PC-9 (cell line): ENCODE data around the gene SYT1. TPM values are rescaled to one million over a fixed set of nuclear protein-coding genes. Genes with fewer than 3 reads are reported as not detected.

Source experiments
- BruUV-seq: library from RNA; stranded (reverse); fragments of 400-500 nt; replicated peaks from 2 replicates; lab custom pipeline; 2021; lab: Mats Ljungman, UMichigan
- CTCF ChIA-PET: fragments of 300-600 bp; sonication (Branson Sonifier 250); formaldehyde crosslinking; loops from one replicate; lab custom pipeline; 2022; ENCODE audit warnings: antibody characterized with exemption; lab: Charles Lee
- POLR2A ChIA-PET: fragments of 300-600 bp; sonication (Branson Sonifier 250); formaldehyde crosslinking; loops from one replicate; lab custom pipeline; 2022; ENCODE audit warnings: antibody characterized with exemption; ENCODE audit not compliant: unreplicated experiment; lab: Charles Lee
- DNase-seq, 2 experiments: peaks; one replicate each; pipeline versions ENCODE4 v3.0.0 to v3.0.0-alpha.2; 2015 to 2022; ENCODE audit warnings: mixed read lengths in 1 of 2
- H2AFZ ChIP-seq: fragments of 200-600 bp; sonication (generic); 2 replicates; pipeline ENCODE4 v1.8.1; 2017; ENCODE audit warnings: antibody characterized with exemption
- H3F3A ChIP-seq: fragments of 200-600 bp; sonication (generic); 2 replicates; pipeline ENCODE4 v1.8.1; 2017; ENCODE audit warnings: antibody characterized with exemption, mild to moderate bottlenecking, low read depth; ENCODE audit not compliant: insufficient read depth
- H3K27ac ChIP-seq: fragments of 200-600 bp; sonication (generic); 2 replicates; pipeline ENCODE4 v1.6.1; 2016; ENCODE audit warnings: mixed run types
- H3K27me3 ChIP-seq: fragments of 200-600 bp; sonication (generic); 2 replicates; pipeline ENCODE4 v1.6.1; 2016; ENCODE audit warnings: low read depth, mixed run types; ENCODE audit not compliant: insufficient read depth
- H3K36me3 ChIP-seq: fragments of 200-600 bp; sonication (generic); 2 replicates; pipeline ENCODE4 v1.6.1; 2016; ENCODE audit warnings: low read depth, mixed run types
- H3K4me1 ChIP-seq: fragments of 200-600 bp; sonication (generic); replicated peaks from 2 replicates; pipeline ENCODE4 v1.6.1; 2016; ENCODE audit warnings: mixed run types; ENCODE audit not compliant: insufficient read depth
- H3K4me2 ChIP-seq: fragments of 200-600 bp; sonication (generic); 2 replicates; pipeline ENCODE4 v1.6.1; 2017; ENCODE audit warnings: mixed run types
- H3K4me3 ChIP-seq: fragments of 200-600 bp; sonication (generic); 2 replicates; pipeline ENCODE4 v1.6.1; 2016; ENCODE audit warnings: mixed run types
- H3K79me2 ChIP-seq: fragments of 200-600 bp; sonication (generic); 2 replicates; pipeline ENCODE4 v1.6.1; 2017; ENCODE audit warnings: low read depth, mixed run types
- H3K9me2 ChIP-seq: fragments of 200-600 bp; sonication (generic); 2 replicates; pipeline ENCODE4 v1.8.1; 2017; ENCODE audit warnings: mild to moderate bottlenecking; ENCODE audit not compliant: insufficient read depth
- H3K9me3 ChIP-seq: fragments of 200-600 bp; sonication (generic); 2 replicates; pipeline ENCODE4 v1.8.1; 2016; ENCODE audit warnings: low read depth; ENCODE audit not compliant: insufficient read depth
- H4K20me1 ChIP-seq: fragments of 200-600 bp; sonication (generic); 2 replicates; pipeline ENCODE4 v1.8.1; 2017; ENCODE audit not compliant: insufficient read depth
- EZH2 ChIP-seq: fragments of 200-600 bp; sonication (generic); IDR thresholded peaks from 2 replicates; pipeline ENCODE4 v1.8.0; 2017; ENCODE audit warnings: antibody characterized with exemption, low read depth
- intact Hi-C: fragments of 100-400 bp; cut with micrococcal nuclease; formaldehyde crosslinking; loops from one replicate; pipeline ENCODE4 v1.10.0; 2022; ENCODE audit not compliant: unreplicated experiment
- total RNA-seq: library from RNA; stranded (reverse); gene quantifications from 2 replicates; pipeline ENCODE4 v1.2.3, GENCODE V29; 2021
- TF ChIP-seq, protein P1 (sequence below): fragments of 200-600 bp; sonication (generic); conservative IDR thresholded peaks from 2 replicates; pipeline ENCODE4 v1.6.1; 2017; ENCODE audit warnings: mixed run types, antibody characterized with exemption, mild to moderate bottlenecking, moderate library complexity

Gene SYT1
- total RNA-seq, 1 experiment from 2014 or later = 1.2 TPM

DNA sequence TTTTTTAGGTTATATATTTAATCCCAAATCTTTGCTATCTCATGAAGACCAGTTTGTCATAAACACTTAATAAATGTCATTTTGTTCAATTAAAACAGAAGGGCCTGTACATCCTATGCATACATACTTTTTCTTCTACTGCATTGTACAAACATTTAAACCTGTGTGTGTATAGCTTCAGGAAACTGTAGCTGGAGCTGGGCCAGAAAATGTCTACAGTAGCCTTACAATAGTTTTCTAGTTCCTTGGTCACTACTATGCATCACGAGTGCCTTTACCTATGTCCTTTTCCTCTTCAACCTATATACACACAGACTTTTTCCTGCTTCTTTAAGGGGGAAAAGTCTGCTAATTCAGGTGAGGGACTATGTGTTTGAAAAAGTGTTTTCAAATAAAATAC, 523.4 kb downstream of the SYT1 start:
- CTCF ChIA-PET = interaction anchor here (0.6 kb wide), 1 partner anchor 47 kb away, joined by 3 read pairs; no protein-coding TSS in a partner anchor

DNA sequence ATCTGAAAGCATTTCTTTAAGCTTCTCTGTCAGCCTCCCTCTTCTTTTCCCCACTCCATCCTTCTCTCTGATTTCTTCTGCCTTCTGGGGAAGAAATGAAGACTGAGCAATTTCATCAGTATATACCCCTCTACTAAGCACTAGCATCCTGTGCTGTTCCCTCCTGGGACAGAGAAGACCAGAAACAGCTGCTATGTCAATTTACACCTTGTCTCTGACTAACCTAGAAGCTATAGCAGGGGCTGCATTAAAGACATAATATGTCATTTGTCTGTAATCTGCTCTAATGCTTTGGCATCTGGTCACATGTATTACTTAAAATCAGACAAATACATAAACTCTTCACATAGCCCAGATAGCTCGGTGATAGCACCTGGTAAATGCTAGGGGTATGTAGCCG, 529.3 kb downstream of the SYT1 start:
- no peaks in the 10 kb centered on the region for H3K9me2 ChIP-seq
- no peak for DNase-seq
- no peaks in the 10 kb centered on the region for H3K27me3 ChIP-seq
- no peaks in the 10 kb centered on the region for H4K20me1 ChIP-seq
- BruUV-seq = no TSS peak
- H3K4me3 ChIP-seq = no peak overlapping the region
- CTCF ChIA-PET = no interaction called here
- TF ChIP-seq EZH2 = no peak
- TF ChIP-seq, protein P1, sequence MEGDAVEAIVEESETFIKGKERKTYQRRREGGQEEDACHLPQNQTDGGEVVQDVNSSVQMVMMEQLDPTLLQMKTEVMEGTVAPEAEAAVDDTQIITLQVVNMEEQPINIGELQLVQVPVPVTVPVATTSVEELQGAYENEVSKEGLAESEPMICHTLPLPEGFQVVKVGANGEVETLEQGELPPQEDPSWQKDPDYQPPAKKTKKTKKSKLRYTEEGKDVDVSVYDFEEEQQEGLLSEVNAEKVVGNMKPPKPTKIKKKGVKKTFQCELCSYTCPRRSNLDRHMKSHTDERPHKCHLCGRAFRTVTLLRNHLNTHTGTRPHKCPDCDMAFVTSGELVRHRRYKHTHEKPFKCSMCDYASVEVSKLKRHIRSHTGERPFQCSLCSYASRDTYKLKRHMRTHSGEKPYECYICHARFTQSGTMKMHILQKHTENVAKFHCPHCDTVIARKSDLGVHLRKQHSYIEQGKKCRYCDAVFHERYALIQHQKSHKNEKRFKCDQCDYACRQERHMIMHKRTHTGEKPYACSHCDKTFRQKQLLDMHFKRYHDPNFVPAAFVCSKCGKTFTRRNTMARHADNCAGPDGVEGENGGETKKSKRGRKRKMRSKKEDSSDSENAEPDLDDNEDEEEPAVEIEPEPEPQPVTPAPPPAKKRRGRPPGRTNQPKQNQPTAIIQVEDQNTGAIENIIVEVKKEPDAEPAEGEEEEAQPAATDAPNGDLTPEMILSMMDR = no peak
- no peaks in the 10 kb centered on the region for H3K36me3 ChIP-seq
- intact Hi-C loops = no loop called here
- POLR2A ChIA-PET = no interaction called here
- no peaks in the 10 kb centered on the region for H3K79me2 ChIP-seq
- H3F3A ChIP-seq = no peaks in the 10 kb centered on the region
- H3K4me2 ChIP-seq = no peak overlapping the region
- no peaks in the 10 kb centered on the region for H3K4me1 ChIP-seq
- no peak overlapping the region for H2AFZ ChIP-seq
- no peak overlapping the region for H3K27ac ChIP-seq
- no peaks in the 10 kb centered on the region for H3K9me3 ChIP-seq

More for the DNA sequence above, 523.4 kb downstream of the SYT1 start:
- POLR2A ChIA-PET = no interaction called here
- TF ChIP-seq, protein P1 = no peak
- no peak for TF ChIP-seq EZH2
- Histone ChIP-seq H4K20me1 (no peaks in the 10 kb centered on the region), H2AFZ (no peak overlapping the region), H3K4me3 (no peak overlapping the region), H3K79me2 (no peaks in the 10 kb centered on the region), H3K4me2 (no peak overlapping the region), H3K9me2 (no peaks in the 10 kb centered on the region; the same call in 1 of the 2 replicates), H3K27me3 (no peaks in the 10 kb centered on the region), H3K9me3 (no peaks in the 10 kb centered on the region; the same call in 1 of the 2 replicates), H3K27ac (no peak overlapping the region), H3K36me3 (no peaks in the 10 kb centered on the region), H3F3A (no peaks in the 10 kb centered on the region), H3K4me1 (no peaks in the 10 kb centered on the region)
- BruUV-seq = no TSS peak
- intact Hi-C loops = no loop called here
- DNase-seq = no peak

DNA sequence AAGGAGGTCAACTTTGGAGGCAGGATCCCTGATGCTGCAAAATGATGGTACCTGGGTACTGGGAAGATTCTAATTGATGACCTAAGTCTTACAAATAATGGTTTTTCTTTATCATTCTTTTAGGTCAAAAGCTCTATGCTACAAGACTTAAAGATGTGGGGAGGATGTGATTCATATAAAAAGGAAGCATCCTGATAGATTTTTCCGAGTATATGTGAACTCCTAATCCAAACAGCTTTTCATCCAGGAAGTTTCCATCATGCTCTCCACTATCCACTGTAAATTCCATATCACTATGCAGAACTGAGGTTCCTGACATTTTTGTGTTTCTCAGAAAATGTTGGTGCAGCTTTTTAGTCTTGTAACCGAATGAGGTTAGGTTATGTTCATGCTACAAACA, 533.0 kb downstream of the SYT1 start:
- BruUV-seq = no TSS peak
- no peak overlapping the region for H2AFZ ChIP-seq
- no peak for TF ChIP-seq EZH2
- TF ChIP-seq, protein P1 = no peak
- H3K27me3 ChIP-seq = no peaks in the 10 kb centered on the region
- H3K9me3 ChIP-seq = no peaks in the 10 kb centered on the region
- H3K27ac ChIP-seq = no peak overlapping the region
- intact Hi-C loops = no loop called here
- DNase-seq = no peak
- POLR2A ChIA-PET = interaction anchor here (0.6 kb wide), 2 partner anchors 12 to 387 kb away, joined by 4 to 5 read pairs; no protein-coding TSS in a partner anchor
- no peak overlapping the region for H3K4me3 ChIP-seq
- H3K4me2 ChIP-seq = no peak overlapping the region
- H3F3A ChIP-seq = no peaks in the 10 kb centered on the region
- H3K4me1 ChIP-seq = no peaks in the 10 kb centered on the region
- H4K20me1 ChIP-seq = no peaks in the 10 kb centered on the region
- no peaks in the 10 kb centered on the region for H3K79me2 ChIP-seq
- no peaks in the 10 kb centered on the region for H3K36me3 ChIP-seq
- CTCF ChIA-PET = no interaction called here
- no peaks in the 10 kb centered on the region for H3K9me2 ChIP-seq
